Neural cell (in vitro differentiated cells): ENCODE measurements around the gene NLRP14. TPM values are rescaled to one million over a fixed set of nuclear protein-coding genes. Genes with fewer than 3 reads are reported as not detected.

ENCODE experiments used
- H2AFZ ChIP-seq: fragments of 200-600, 300-800 bp; sonication (generic), shearing (Covaris generic); 2 replicates; pipeline ENCODE4 v1.6.0; 2014; ENCODE audit warnings: low read depth, mild to moderate bottlenecking, antibody characterized with exemption, low read length, moderate library complexity
- H3F3A ChIP-seq: fragments of 200-600 bp; shearing (Covaris generic); 2 replicates; pipeline ENCODE4 v1.6.1; 2016; ENCODE audit warnings: mild to moderate bottlenecking, moderate library complexity, mixed read lengths, antibody characterized with exemption, low read length; ENCODE audit not compliant: insufficient read depth, poor library complexity, severe bottlenecking
- H3K27ac ChIP-seq: fragments of 200-600, 300-800 bp; sonication (generic), shearing (Covaris generic); 2 replicates; pipeline ENCODE4 v1.5.1; 2014; ENCODE audit warnings: mild to moderate bottlenecking, low read length, moderate library complexity
- H3K27me3 ChIP-seq: fragments of 300-800, 200-600 bp; sonication (generic), shearing (Covaris generic); 2 replicates; pipeline ENCODE4 v1.6.0; 2014; ENCODE audit warnings: mild to moderate bottlenecking, low read depth, low read length, moderate library complexity; ENCODE audit not compliant: insufficient read depth
- H3K36me3 ChIP-seq: fragments of 300-800, 200-600 bp; sonication (generic), shearing (Covaris generic); 2 replicates; pipeline ENCODE4 v1.5.1; 2014; ENCODE audit warnings: mild to moderate bottlenecking, antibody characterized with exemption, low read length, moderate library complexity; ENCODE audit not compliant: insufficient read depth
- H3K4me2 ChIP-seq: fragments of 300-800, 200-600 bp; sonication (generic), shearing (Covaris generic); 2 replicates; pipeline ENCODE4 v1.6.0; 2014; ENCODE audit warnings: mild to moderate bottlenecking, low read length
- H3K4me3 ChIP-seq: fragments of 300-800, 200-600 bp; sonication (generic), shearing (Covaris generic); 2 replicates; pipeline ENCODE4 v1.5.1; 2014; ENCODE audit warnings: mild to moderate bottlenecking, low read length, moderate library complexity
- H3K79me2 ChIP-seq: fragments of 200-600 bp; shearing (Covaris generic); replicated peaks from 2 replicates; pipeline ENCODE4 v1.6.0; 2014; ENCODE audit warnings: mild to moderate bottlenecking, low read length, moderate library complexity; ENCODE audit not compliant: insufficient read depth
- H3K9ac ChIP-seq: fragments of 300-800, 200-600 bp; sonication (generic), shearing (Covaris generic); 2 replicates; pipeline ENCODE4 v1.6.1; 2016; ENCODE audit warnings: mild to moderate bottlenecking, low read length, mixed read lengths
- H3K9me2 ChIP-seq: fragments of 200-600 bp; shearing (Covaris generic); 2 replicates; pipeline ENCODE4 v1.6.1; 2016; ENCODE audit warnings: mild to moderate bottlenecking, low read length, mixed read lengths; ENCODE audit not compliant: insufficient read depth
- H3K9me3 ChIP-seq: fragments of 200-600, 300-800 bp; sonication (generic), shearing (Covaris generic); 2 replicates; pipeline ENCODE4 v1.6.1; 2016; ENCODE audit warnings: mild to moderate bottlenecking, mixed run types, low read length, moderate library complexity, mixed read lengths
- H4K20me1 ChIP-seq: fragments of 200-600 bp; shearing (Covaris generic); 2 replicates; pipeline ENCODE4 v1.6.1; 2016; ENCODE audit warnings: mild to moderate bottlenecking, mixed run types; ENCODE audit not compliant: insufficient read depth
- EP300 ChIP-seq: fragments of 450-650 bp; conservative IDR thresholded peaks from 2 replicates; pipeline ENCODE4 v1.6.1; 2014; ENCODE audit warnings: antibody characterized with exemption, mild to moderate bottlenecking, moderate library complexity; ENCODE audit not compliant: poor library complexity, severe bottlenecking
- EZH2 ChIP-seq: fragments of 200-600, 300-800 bp; shearing (Covaris generic), sonication (generic); IDR thresholded peaks from 2 replicates; pipeline ENCODE4 v1.6.1; 2014; ENCODE audit warnings: antibody characterized with exemption, low read length, borderline replicate concordance, mild to moderate bottlenecking; ENCODE audit not compliant: insufficient read depth, poor library complexity, severe bottlenecking
- MXI1 ChIP-seq: fragments of 450-650 bp; conservative IDR thresholded peaks from 2 replicates; pipeline ENCODE4 v1.6.1; 2014; ENCODE audit warnings: antibody characterized with exemption, mild to moderate bottlenecking; ENCODE audit not compliant: poor library complexity, severe bottlenecking
- POLR2AphosphoS5 ChIP-seq: IDR thresholded peaks from 2 replicates; pipeline ENCODE4 v1.6.1; 2012
- RAD21 ChIP-seq: fragments of 450-650 bp; conservative IDR thresholded peaks from 2 replicates; pipeline ENCODE4 v1.6.1; 2014; ENCODE audit warnings: antibody characterized with exemption, mild to moderate bottlenecking, moderate library complexity
- SMC3 ChIP-seq: fragments of 450-650 bp; conservative IDR thresholded peaks from 2 replicates; pipeline ENCODE4 v1.6.1; 2014; ENCODE audit warnings: antibody characterized with exemption, mild to moderate bottlenecking, moderate library complexity; ENCODE audit not compliant: poor library complexity
- TAF1 ChIP-seq: IDR thresholded peaks from 2 replicates; pipeline ENCODE4 v1.6.1; 2012; ENCODE audit warnings: low read depth
- polyA plus RNA-seq: library from polyadenylated mRNA; depleted of rRNA; stranded (reverse); fragments of >200 nt; gene quantifications from 2 replicates; pipeline ENCODE4 v1.2.3, GENCODE V29; 2014
- TF ChIP-seq, protein P1 (sequence below): fragments of 450-650 bp; IDR thresholded peaks from 2 replicates; pipeline ENCODE4 v1.5.1; 2014; ENCODE audit warnings: antibody characterized with exemption, mild to moderate bottlenecking, moderate library complexity; ENCODE audit not compliant: poor library complexity, severe bottlenecking
- TF ChIP-seq, protein P2 (sequence below): IDR thresholded peaks from 2 replicates; pipeline ENCODE4 v1.6.1; 2012; ENCODE audit warnings: borderline replicate concordance

Gene NLRP14
- polyA plus RNA-seq, 1 donor from 2014 or later: 0.48 TPM

DNA sequence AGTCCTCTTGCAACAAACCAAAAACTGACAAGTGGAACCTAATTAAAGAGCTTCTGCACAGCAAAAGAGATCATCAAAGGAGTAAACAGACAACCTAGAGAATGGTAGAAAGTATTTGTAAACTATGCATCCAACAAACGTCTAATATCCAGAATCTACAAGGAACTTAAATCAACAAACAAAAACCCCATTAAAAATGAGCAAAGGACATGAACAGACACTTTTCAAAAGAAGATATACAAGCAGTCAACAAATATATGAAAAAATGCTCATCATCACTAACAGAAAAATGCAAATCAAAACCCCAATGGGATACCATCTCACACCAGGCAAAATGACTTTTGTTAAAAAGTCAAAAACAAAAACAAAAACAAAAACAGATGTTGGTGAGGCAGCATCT, 33.8 kb upstream of the NLRP14 start:
- Histone ChIP-seq H4K20me1 (no peaks in the 10 kb centered on the region), H3K4me3 (no peak overlapping the region), H3K27me3 (no peaks in the 10 kb centered on the region), H3F3A (no peaks in the 10 kb centered on the region), H3K9me3 (no peaks in the 10 kb centered on the region), H3K27ac (no peak overlapping the region), H3K4me2 (no peak overlapping the region), H3K36me3 (no peaks in the 10 kb centered on the region), H2AFZ (no peak overlapping the region), H3K9me2 (no peaks in the 10 kb centered on the region), H3K79me2 (no peaks in the 10 kb centered on the region), H3K9ac (no peak overlapping the region)
- no peak for TF ChIP-seq EZH2
- no peak for TF ChIP-seq MXI1
- TF ChIP-seq POLR2AphosphoS5: no peak

DNA sequence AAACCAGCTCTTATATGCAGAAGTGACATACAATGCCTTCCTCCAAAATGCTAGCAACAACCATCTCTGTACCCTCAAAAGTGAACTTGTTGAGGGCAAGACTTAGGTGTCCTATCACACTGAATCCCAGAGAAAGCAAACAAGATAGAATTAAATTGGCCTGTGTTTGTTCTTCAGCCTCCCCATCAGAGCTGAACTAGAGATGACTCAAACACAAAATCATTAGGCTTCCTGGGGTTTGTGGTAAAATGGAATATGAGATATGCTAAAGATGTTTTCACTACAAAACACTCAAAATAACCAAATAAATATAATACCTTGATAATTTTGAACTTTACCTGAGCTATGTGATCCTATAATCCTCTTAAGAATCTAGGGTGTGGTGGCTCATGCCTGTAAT, 31.8 kb upstream of the NLRP14 start:
- Histone ChIP-seq H2AFZ (no peak overlapping the region), H3K27ac (no peak overlapping the region), H3K36me3 (no peaks in the 10 kb centered on the region), H4K20me1 (no peaks in the 10 kb centered on the region), H3K4me2 (no peak overlapping the region), H3K9me2 (no peaks in the 10 kb centered on the region), H3K27me3 (no peaks in the 10 kb centered on the region), H3K9me3 (no peaks in the 10 kb centered on the region), H3F3A (no peaks in the 10 kb centered on the region), H3K9ac (no peak overlapping the region), H3K79me2 (no peaks in the 10 kb centered on the region), H3K4me3 (no peak overlapping the region)
- TF ChIP-seq RAD21 (no peak), SMC3 (no peak), POLR2AphosphoS5 (no peak), MXI1 (no peak), EP300 (no peak), TAF1 (no peak), EZH2 (no peak)
- TF ChIP-seq, protein P1, sequence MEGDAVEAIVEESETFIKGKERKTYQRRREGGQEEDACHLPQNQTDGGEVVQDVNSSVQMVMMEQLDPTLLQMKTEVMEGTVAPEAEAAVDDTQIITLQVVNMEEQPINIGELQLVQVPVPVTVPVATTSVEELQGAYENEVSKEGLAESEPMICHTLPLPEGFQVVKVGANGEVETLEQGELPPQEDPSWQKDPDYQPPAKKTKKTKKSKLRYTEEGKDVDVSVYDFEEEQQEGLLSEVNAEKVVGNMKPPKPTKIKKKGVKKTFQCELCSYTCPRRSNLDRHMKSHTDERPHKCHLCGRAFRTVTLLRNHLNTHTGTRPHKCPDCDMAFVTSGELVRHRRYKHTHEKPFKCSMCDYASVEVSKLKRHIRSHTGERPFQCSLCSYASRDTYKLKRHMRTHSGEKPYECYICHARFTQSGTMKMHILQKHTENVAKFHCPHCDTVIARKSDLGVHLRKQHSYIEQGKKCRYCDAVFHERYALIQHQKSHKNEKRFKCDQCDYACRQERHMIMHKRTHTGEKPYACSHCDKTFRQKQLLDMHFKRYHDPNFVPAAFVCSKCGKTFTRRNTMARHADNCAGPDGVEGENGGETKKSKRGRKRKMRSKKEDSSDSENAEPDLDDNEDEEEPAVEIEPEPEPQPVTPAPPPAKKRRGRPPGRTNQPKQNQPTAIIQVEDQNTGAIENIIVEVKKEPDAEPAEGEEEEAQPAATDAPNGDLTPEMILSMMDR: no peak
- TF ChIP-seq, protein P2, sequence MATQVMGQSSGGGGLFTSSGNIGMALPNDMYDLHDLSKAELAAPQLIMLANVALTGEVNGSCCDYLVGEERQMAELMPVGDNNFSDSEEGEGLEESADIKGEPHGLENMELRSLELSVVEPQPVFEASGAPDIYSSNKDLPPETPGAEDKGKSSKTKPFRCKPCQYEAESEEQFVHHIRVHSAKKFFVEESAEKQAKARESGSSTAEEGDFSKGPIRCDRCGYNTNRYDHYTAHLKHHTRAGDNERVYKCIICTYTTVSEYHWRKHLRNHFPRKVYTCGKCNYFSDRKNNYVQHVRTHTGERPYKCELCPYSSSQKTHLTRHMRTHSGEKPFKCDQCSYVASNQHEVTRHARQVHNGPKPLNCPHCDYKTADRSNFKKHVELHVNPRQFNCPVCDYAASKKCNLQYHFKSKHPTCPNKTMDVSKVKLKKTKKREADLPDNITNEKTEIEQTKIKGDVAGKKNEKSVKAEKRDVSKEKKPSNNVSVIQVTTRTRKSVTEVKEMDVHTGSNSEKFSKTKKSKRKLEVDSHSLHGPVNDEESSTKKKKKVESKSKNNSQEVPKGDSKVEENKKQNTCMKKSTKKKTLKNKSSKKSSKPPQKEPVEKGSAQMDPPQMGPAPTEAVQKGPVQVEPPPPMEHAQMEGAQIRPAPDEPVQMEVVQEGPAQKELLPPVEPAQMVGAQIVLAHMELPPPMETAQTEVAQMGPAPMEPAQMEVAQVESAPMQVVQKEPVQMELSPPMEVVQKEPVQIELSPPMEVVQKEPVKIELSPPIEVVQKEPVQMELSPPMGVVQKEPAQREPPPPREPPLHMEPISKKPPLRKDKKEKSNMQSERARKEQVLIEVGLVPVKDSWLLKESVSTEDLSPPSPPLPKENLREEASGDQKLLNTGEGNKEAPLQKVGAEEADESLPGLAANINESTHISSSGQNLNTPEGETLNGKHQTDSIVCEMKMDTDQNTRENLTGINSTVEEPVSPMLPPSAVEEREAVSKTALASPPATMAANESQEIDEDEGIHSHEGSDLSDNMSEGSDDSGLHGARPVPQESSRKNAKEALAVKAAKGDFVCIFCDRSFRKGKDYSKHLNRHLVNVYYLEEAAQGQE: no peak

GRCh38 chr11:6991227-6991626, 29.1 kb upstream of the NLRP14 start:
- no peak overlapping the region for H2AFZ ChIP-seq
- H3K27me3 ChIP-seq: no peaks in the 10 kb centered on the region
- H3K4me3 ChIP-seq: no peak overlapping the region
- no peaks in the 10 kb centered on the region for H4K20me1 ChIP-seq
- no peak overlapping the region for H3K27ac ChIP-seq
- H3K79me2 ChIP-seq: no peaks in the 10 kb centered on the region
- H3K9ac ChIP-seq: no peak overlapping the region
- TF ChIP-seq EZH2 (no peak), TAF1 (no peak), MXI1 (no peak), SMC3 (no peak), EP300 (no peak), RAD21 (no peak), POLR2AphosphoS5 (no peak)
- TF ChIP-seq, protein P2: no peak
- TF ChIP-seq, protein P1: no peak
- no peaks in the 10 kb centered on the region for H3K9me2 ChIP-seq
- no peaks in the 10 kb centered on the region for H3K9me3 ChIP-seq
- no peaks in the 10 kb centered on the region for H3F3A ChIP-seq
- no peaks in the 10 kb centered on the region for H3K36me3 ChIP-seq
- H3K4me2 ChIP-seq: no peak overlapping the region
